K562 (cell line): ENCODE data around the gene IFFO2. TPM values are rescaled to one million over a fixed set of nuclear protein-coding genes. Genes with fewer than 3 reads are reported as not detected.
A peak's percentile ranks its signal among the peaks of the same experiment; 100 is the strongest.

ENCODE experiments used
- MEF2A ChIP-seq: IDR thresholded peaks from 2 replicates; pipeline ENCODE4 v1.6.1; 2011; ENCODE audit warnings: low read depth, mild to moderate bottlenecking, low read length, moderate library complexity; ENCODE audit not compliant: control insufficient read depth
- POLR2AphosphoS5 ChIP-seq: IDR thresholded peaks from 2 replicates; pipeline ENCODE4 v1.6.1; 2011; ENCODE audit warnings: mild to moderate bottlenecking, low read depth, low read length, moderate library complexity; ENCODE audit not compliant: control insufficient read depth, insufficient read depth
- RB1 ChIP-seq: fragments of 450-650 bp; IDR thresholded peaks from 2 replicates; pipeline ENCODE4 v1.6.1; 2017; ENCODE audit warnings: low read depth, mild to moderate bottlenecking
- SIN3A ChIP-seq, 2 experiments: fragments of 150-350 bp in 1 of 2; IDR thresholded peaks; 2 replicates each; pipeline ENCODE4 v1.6.1; 2011 to 2016; ENCODE audit warnings: borderline replicate concordance in 2 of 2, low read depth in 2 of 2, low read length in 2 of 2, mild to moderate bottlenecking in 2 of 2, moderate library complexity in 2 of 2; ENCODE audit not compliant: control insufficient read depth in 1 of 2
- TAF1 ChIP-seq: IDR thresholded peaks from 2 replicates; pipeline ENCODE4 v1.6.1; 2011; ENCODE audit warnings: mild to moderate bottlenecking, low read length, moderate library complexity; ENCODE audit not compliant: insufficient read depth, control insufficient read depth, severe bottlenecking; ENCODE audit errors: extremely low read depth
- ZNF239 ChIP-seq: fragments of 250-450 bp; sonication (Bioruptor Pico); IDR thresholded peaks from 2 replicates; pipeline ENCODE4 v1.4.0; 2020; ENCODE audit warnings: mild to moderate bottlenecking
- ZNF3 ChIP-seq: fragments of 250-450 bp; sonication (Bioruptor Pico); IDR thresholded peaks from 2 replicates; pipeline ENCODE4 v1.5.0; 2021; ENCODE audit warnings: mild to moderate bottlenecking, moderate library complexity
- ZNF324 ChIP-seq: fragments of 250-450 bp; sonication (Bioruptor Pico); IDR thresholded peaks from 2 replicates; pipeline ENCODE4 v1.4.0; 2020; ENCODE audit warnings: mild to moderate bottlenecking
- ZNF354B ChIP-seq: fragments of 250-450 bp; sonication (Bioruptor Pico); IDR thresholded peaks from 2 replicates; pipeline ENCODE4 v1.4.0; 2020
- polyA plus RNA-seq, 8 experiments: library from polyadenylated mRNA; depleted of rRNA in 4 of 8; stranded (reverse) in 5 of 8; unstranded in 3 of 8; fragments of >200 nt; fragmentation: Nextera tagmentation in 2 of 8; fragmentation: Illumina TruSeq in 1 of 8; extraction: Ambion mirVana in 2 of 8; extraction: Trizol in 1 of 8; gene quantifications; 2 replicates each; pipeline versions ENCODE4 v1.2.1 to v1.2.3, GENCODE V29; 2011 to 2014; ENCODE audit warnings: inconsistent platforms in 1 of 8, missing spikeins in 1 of 8
- total RNA-seq, 7 experiments: library from RNA; depleted of rRNA in 6 of 7; stranded (reverse); fragments of >200 nt in 6 of 7; fragmentation: Illumina TruSeq in 2 of 7; extraction: Trizol in 2 of 7; gene quantifications; 2 replicates each; pipeline versions ENCODE4 v1.2.1 to v1.2.3, GENCODE V29; 2011 to 2021; ENCODE audit warnings: low replicate concordance in 1 of 7
- TF ChIP-seq, protein P1 (sequence below): sonication (generic); formaldehyde crosslinking; IDR thresholded peaks from 2 replicates; pipeline ENCODE4 v1.8.0; 2022; ENCODE audit warnings: missing genetic modification reagents, mild to moderate bottlenecking, moderate library complexity, borderline replicate concordance
- TF ChIP-seq, protein P2 (sequence below): sonication (generic); formaldehyde crosslinking; IDR thresholded peaks from 2 replicates; pipeline ENCODE4 v1.8.0; 2023; ENCODE audit warnings: mild to moderate bottlenecking, missing genetic modification reagents
- TF ChIP-seq, protein P3 (sequence below), 2 experiments: fragments of 450-650 bp; formaldehyde crosslinking in 1 of 2; IDR thresholded peaks; 2 replicates each; pipeline versions ENCODE4 v1.4.0 to v1.6.1; 2014 to 2020; ENCODE audit warnings: mild to moderate bottlenecking in 2 of 2, borderline replicate concordance in 1 of 2, low read depth in 1 of 2

The IFFO2 gene
- total and polyA plus RNA-seq, 9 of the 15 experiments (the other 6 are each of a cell fraction or from before 2014, with no cell fraction given) = 0.15 to 1.0 (median 0.44) TPM; not detected in 2

DNA sequence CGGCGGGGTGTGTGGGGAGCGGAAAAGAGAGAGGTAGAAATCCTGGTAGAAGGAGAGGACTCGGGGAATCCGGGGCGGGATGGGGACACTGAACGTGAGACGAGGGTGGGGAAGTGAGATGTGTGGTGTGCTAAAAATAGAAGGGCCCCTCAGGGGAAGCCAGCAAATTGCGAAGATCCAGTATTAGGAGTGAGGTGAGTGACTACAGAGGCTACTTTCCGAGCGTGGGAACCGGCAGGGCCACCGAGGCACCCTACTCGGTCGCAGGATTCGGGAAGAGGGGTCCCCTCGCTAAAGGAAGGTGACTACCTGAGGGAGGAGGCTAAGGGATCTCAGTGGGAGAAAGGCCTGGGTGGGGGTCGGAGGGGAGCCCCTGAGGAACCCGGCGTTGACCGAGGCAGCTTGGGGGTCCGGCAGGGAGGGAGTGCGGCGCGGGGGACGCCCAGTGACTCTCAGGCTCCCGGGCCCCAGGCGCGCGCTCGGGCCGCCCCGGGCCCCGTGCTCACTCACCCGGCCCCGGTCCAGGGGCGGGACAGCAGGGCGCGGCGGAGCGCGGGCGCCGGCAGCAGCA lies 54.4 kb downstream of the IFFO2 start (continued):
- TF ChIP-seq, protein P1, sequence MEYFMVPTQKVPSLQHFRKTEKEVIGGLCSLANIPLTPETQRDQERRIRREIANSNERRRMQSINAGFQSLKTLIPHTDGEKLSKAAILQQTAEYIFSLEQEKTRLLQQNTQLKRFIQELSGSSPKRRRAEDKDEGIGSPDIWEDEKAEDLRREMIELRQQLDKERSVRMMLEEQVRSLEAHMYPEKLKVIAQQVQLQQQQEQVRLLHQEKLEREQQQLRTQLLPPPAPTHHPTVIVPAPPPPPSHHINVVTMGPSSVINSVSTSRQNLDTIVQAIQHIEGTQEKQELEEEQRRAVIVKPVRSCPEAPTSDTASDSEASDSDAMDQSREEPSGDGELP (CRISPR knock-in tag) = no peak
- TF ChIP-seq ZNF3 = no peak
- TF ChIP-seq ZNF354B (CRISPR knock-in tag) = no peak
- peak in 1 of 2 experiments; percentile 41; a peak in 1 of 4 replicates for TF ChIP-seq SIN3A (IDR thresholded peaks at IDR 0.05; ENCODE audit: borderline replicate concordance in 2 of 2, control insufficient read depth in 1 of 2, low read depth in 2 of 2, low read length in 2 of 2)
- peak; percentile 93 for TF ChIP-seq RB1
- no peak for TF ChIP-seq ZNF324
- TF ChIP-seq, protein P2, sequence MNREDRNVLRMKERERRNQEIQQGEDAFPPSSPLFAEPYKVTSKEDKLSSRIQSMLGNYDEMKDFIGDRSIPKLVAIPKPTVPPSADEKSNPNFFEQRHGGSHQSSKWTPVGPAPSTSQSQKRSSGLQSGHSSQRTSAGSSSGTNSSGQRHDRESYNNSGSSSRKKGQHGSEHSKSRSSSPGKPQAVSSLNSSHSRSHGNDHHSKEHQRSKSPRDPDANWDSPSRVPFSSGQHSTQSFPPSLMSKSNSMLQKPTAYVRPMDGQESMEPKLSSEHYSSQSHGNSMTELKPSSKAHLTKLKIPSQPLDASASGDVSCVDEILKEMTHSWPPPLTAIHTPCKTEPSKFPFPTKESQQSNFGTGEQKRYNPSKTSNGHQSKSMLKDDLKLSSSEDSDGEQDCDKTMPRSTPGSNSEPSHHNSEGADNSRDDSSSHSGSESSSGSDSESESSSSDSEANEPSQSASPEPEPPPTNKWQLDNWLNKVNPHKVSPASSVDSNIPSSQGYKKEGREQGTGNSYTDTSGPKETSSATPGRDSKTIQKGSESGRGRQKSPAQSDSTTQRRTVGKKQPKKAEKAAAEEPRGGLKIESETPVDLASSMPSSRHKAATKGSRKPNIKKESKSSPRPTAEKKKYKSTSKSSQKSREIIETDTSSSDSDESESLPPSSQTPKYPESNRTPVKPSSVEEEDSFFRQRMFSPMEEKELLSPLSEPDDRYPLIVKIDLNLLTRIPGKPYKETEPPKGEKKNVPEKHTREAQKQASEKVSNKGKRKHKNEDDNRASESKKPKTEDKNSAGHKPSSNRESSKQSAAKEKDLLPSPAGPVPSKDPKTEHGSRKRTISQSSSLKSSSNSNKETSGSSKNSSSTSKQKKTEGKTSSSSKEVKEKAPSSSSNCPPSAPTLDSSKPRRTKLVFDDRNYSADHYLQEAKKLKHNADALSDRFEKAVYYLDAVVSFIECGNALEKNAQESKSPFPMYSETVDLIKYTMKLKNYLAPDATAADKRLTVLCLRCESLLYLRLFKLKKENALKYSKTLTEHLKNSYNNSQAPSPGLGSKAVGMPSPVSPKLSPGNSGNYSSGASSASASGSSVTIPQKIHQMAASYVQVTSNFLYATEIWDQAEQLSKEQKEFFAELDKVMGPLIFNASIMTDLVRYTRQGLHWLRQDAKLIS = 0 out of 2 replicates have a peak, but pooled peaks have one; percentile 48
- TF ChIP-seq POLR2AphosphoS5 = 0 out of 2 replicates have a peak, but pooled peaks have one; percentile 13
- TF ChIP-seq, protein P3, sequence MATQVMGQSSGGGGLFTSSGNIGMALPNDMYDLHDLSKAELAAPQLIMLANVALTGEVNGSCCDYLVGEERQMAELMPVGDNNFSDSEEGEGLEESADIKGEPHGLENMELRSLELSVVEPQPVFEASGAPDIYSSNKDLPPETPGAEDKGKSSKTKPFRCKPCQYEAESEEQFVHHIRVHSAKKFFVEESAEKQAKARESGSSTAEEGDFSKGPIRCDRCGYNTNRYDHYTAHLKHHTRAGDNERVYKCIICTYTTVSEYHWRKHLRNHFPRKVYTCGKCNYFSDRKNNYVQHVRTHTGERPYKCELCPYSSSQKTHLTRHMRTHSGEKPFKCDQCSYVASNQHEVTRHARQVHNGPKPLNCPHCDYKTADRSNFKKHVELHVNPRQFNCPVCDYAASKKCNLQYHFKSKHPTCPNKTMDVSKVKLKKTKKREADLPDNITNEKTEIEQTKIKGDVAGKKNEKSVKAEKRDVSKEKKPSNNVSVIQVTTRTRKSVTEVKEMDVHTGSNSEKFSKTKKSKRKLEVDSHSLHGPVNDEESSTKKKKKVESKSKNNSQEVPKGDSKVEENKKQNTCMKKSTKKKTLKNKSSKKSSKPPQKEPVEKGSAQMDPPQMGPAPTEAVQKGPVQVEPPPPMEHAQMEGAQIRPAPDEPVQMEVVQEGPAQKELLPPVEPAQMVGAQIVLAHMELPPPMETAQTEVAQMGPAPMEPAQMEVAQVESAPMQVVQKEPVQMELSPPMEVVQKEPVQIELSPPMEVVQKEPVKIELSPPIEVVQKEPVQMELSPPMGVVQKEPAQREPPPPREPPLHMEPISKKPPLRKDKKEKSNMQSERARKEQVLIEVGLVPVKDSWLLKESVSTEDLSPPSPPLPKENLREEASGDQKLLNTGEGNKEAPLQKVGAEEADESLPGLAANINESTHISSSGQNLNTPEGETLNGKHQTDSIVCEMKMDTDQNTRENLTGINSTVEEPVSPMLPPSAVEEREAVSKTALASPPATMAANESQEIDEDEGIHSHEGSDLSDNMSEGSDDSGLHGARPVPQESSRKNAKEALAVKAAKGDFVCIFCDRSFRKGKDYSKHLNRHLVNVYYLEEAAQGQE (IDR thresholded peaks at IDR 0.05; ENCODE audit: borderline replicate concordance) = 0 out of 2 replicates have a peak, but pooled peaks have one; percentile 3
- TF ChIP-seq, protein P3 (CRISPR knock-in tag; IDR thresholded peaks at IDR 0.05; ENCODE audit: low read depth) = peak; percentile 70; the same call in 1 of the 2 replicates
- TF ChIP-seq TAF1 = peak; percentile 70
- TF ChIP-seq ZNF239 (CRISPR knock-in tag) = no peak
- peak; percentile 45; the same call in 1 of the 2 replicates for TF ChIP-seq MEF2A
